HG03460 (cell line): ENCODE measurements around the gene RPUSD3.
"Not testable (repeated sequence)": the region's sequence is repeated elsewhere in the genome, so short reads cannot be mapped to it uniquely, and the experiment has no call there.

ENCODE experiments used
- ATAC-seq: cut with Tn5 transposase; IDR thresholded peaks from one replicate; pipeline ENCODE4 v1.9.1; 2021; ENCODE audit not compliant: unreplicated experiment

RPUSD3 gene

DNA sequence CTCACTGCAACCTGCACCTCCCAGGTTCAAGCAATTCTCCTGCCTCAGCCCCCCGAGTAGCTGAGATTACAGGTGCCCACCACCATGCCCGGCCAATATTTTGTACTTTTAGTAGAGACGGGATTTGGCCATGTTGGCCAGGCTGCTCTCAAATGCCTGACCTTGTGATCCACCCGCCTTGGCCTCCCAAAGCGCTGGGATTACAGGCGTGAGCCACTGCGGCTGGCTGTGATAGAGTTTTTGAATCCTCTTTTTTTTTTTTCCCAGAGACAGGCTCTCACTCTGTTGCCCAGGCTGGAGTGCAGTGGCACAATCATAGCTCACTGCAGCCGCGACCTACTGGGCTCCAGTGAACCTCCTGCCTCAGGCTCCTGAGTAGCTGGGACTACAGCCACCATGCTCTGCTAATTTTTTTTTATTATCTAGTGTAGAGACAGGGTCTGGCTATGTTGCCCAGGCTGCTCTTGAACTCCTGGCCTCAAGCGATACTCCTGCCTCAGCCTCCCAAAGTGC, 21.4 kb upstream of the RPUSD3 start:
- not testable (repeated sequence) for ATAC-seq

DNA sequence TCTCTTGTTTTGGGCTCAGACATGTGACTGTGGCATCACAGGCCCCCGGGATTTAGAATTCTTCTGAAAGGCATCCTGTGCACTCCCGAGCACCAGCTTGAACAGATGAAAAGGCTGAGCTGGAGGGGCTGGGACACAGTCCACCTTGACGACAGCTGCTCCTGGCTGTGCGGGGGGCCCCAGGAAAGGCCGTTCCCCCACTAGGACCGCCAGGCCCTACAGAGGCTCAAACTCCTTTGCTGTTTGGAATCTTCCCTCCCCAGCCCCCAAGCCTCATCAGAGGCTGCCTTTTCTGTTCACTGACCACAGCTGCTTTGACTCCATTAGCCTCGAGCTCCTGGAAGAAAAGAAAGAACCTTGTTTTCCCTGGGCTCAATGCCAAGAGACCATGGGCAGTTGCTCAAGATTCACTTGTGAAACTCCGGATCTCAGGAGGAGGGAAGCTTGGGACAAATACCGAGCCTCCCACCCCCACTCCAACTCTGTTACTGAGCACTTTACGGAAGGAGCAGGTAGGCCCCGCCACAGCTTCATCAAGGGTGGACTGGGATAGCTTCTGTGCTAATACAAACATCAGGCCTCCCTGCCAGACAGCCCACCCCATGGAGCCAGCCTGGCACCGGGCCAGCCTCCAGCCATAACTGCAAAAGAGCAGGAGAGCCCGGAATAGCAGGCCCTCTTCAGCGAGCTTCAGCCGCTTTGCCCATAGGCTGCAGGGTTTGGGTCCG, 20.6 kb upstream of the RPUSD3 start:
- ATAC-seq, result no peak

DNA sequence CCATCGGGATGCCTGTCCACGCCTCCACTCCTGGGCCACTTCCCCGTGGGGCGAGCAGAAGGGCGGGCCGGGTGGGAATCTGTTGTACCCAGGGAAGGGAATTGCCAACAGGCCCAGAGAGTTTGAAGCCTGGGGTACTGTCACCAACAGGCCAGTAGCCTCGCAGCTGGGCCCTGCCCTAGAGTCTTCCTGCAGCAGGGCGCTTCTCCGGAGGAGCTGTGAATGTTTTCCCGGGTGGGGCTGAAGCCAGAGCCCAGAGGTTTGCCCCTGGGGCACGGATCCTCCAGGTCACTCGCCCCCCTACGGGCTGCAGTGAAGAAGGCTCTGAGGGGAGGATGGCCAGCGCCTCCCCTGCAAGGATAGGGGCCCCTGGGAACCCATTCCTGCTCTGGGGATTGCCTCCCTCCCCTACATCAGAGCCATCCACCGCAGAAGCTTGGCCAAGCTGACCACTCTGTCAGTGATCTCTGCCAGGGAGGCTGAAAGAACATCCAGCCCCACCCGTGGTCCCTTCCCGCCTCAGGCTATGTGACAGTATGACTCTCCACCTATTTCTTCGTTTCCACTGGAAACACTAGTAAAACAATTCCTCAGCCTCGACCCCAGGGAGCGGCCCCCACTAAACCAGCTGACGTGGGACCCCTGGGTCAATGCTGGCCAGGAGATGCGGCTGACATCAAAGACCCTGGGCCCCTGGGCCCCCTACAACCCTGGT, 19.4 kb upstream of the RPUSD3 start:
- ATAC-seq, result no peak

DNA sequence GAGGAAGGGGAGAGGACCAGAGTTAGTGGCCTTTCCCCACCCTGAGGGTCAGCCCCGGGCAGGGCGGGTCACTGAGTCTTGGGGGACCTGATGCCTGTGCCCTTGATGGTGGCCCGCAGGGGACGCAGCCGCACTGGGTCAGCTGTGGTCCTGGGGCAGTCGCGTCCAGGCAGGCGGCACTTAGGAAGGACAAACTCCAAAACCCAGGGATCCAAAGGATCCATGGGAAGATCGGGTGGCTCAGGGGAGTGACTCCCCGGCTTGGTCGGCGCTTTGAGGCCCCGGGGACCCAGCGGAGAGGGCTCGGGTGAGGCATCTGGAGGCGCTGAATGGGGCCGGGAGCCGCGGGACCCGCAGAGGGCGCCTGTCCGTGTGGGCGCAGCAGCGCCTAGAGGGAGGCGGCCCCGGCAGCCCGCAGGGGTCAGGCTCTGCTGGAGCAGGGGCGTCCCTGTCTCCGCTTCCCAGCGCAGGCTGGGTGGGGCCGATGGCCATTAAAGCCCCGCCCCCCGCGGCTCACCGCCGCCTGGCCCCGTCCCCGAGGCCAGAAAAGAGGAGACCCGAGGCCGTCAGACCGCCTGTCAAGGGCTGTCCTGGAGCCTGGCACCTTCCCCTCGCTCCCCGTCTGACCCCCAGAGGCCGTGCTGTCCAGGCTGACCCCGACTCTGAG, 18.7 kb upstream of the RPUSD3 start:
- no peak for ATAC-seq

DNA sequence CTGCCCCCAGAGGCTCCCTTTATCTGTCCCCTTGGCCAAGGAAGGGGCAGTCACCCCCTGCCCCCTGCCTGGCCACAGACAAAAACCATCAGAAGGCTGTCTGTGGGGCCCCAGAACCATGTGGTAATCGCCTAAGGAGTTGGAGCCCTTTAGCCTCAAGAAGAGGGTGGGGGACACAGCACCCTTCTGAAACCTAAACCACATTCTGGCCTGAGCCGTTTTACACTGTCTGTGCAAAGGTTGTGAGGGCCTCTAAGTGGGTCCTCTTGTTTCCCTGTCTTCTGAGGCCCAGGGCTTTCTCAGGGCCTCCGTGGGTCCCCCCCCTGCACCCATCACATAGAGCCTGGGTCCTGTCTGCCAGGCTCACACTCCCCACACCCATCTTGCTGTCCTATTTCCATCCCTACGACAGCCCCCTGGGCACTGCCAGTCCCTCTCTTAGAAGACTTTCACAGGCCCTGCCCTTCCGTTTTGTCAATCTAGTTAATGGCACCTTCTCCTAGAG, 17.9 kb upstream of the RPUSD3 start:
- ATAC-seq, result no peak

DNA sequence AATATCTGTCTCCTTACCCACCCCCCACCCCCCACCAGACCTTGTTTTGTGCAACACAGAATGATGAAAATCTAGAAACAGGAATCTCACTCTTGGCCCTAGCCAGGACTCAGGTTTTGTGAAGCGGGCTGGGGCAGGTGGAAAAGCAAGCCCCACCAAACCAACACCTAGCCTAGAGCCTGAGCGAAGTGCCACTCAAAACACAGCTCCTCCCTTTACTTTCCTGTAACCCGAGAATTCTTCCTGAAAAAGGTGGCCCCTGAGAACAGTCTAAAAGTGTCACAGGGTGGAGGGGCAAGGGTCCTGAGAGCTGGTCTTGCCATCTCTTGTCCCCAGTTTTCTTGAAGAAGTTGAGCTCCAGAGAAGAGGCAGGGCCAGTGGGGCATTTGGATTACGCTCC, 17.4 kb upstream of the RPUSD3 start:
- ATAC-seq, result no peak

DNA sequence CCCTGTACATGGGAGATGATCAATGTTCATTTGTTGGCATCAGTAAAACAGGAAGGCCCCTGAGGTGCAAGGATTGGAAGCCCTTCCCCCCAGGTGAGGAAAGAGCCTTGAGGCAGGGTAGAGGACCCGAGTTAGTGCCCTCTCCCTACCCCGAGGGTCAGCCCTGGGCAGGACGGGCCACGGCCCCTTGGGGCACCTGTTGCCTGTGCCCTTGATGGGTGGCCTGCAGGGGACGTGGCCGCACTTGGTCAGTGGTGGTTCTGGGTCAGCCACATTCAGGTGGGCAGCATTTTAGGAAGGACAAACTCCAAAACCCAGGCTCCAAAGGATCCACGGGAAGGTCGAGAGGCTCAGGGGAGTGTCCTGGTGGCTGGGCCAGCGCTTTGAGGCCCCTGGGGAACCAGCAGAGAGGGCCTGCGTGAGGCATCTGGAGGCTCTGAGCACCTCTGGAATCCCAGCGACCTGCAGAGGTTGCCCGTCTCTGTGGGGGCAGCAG, 15.8 kb upstream of the RPUSD3 start:
- ATAC-seq, result no peak

DNA sequence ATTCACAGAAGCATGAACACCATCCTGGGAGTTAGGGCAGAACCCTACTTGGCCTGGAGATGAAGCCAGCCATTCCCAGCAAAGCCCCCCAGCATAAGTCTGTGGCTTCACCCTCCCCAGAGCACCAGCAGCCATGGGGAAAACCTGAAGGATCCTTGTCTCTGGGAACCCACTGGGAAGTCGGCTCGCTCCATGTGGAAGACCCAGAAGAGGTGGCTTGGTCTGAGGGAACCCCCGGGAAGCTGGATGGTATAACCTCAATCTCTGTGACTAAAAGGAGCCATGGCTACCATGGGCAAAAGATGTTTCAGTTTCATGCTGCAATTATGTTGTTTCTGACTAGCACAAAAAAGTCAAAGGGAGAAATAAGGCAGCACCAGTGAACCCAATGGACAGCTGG, 11.8 kb upstream of the RPUSD3 start:
- no peak for ATAC-seq

DNA sequence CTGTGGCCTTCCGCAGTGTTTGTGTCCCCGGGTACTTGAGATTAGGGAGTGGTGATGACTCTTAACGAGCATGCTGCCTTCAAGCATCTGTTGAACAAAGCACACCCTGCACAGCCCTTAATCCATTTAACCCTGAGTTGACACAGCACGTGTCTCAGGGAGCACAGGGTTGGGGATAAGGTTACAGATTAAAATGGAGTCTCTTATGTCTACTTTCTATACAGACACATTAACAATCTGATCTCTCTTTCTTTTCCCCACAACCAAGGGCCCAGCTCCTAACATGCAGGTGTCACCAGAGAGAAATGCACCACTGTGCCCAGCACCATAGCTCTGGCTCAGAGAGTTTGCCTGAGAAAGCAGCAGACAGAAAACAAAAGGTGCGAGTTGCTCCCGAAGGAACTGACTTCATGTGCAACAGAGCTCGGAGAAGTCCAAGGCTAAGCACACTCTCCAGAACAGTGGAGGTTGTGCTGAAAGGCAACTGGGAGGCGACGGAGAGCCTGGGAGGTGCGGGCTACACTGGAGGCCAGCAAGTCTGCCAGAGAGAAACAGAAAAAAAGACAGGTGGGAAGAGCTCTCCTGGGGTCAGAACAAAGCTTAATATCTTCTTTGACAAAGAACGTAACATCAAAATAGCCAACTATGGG, 10.6 kb upstream of the RPUSD3 start:
- ATAC-seq, result not testable (repeated sequence)

DNA sequence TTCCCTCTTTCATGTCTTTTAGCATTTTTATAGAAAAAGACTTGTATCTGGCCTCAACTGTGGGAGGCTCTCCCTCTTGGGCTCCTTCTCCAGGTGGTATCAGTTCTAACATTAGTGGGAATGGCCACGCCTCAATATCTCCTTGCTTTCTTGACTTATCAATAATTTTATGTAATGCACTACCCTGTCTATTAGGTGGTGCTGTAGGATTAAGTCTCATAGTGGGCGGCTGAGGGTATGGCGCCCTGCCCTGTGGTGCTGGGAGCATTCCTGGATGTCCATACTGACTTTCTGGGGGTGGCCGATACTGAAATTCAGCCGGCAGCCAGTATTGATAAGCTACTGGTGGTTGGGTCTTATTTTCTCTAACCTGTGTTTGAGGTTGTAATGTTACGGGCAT, 8.7 kb upstream of the RPUSD3 start:
- ATAC-seq, result no peak

DNA sequence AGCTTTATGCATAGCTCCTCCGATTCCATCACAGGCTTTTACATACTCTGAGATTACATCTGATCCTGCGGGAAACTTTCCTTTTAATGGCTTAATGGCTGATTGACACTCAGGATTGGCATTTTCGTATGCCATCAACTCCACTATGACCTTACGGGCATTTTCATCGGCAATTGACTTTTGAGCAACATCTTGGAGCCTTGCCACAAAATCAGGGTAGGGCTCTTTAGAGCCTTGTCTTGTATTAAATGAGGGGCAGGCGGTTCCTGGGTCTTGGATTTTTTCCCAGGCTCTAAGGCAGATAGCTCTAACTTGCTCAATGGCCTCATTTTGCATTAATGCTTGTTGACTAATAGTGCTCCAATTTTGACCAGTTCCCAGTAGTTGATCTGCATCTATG, 8.1 kb upstream of the RPUSD3 start:
- not testable (repeated sequence) for ATAC-seq

DNA sequence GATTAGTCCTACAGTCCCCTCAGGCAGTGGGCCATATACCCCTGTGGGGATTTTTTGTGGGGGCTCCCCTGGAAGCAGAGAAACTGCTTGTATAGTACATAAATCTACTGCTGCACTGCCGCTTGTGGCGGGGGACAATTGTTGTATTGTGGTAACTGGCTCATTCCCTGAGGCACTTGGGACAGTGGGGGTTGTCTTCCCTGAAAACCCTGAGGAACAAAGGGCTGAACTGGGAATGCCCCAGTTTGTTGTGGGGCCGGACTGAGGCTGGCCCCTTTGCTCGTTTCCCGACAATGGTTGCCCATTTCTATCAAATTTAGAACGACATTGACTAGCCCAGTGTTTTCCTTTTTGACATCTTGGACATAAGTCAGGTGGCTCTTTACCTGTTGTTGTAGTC, 7.6 kb upstream of the RPUSD3 start:
- not testable (repeated sequence) for ATAC-seq

DNA sequence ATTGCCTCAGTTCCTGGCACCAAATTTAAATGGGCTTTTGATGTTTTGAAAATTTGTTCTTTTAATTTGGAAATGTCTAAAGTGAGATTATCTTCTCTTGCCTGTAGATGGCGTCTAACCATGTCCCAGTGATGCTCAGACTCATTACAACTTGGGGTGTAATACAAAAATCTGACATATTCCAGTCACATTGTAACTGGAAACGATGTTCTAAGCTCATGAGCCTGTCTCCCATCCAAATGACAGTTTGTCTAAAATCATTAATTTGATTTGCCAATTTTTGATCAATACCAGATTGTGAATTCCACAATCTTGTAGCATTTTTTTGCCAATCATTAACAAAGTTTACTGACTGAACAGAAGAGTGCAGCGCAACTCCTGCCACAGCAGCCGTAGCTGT, 5.1 kb upstream of the RPUSD3 start:
- ATAC-seq, result not testable (repeated sequence)

DNA sequence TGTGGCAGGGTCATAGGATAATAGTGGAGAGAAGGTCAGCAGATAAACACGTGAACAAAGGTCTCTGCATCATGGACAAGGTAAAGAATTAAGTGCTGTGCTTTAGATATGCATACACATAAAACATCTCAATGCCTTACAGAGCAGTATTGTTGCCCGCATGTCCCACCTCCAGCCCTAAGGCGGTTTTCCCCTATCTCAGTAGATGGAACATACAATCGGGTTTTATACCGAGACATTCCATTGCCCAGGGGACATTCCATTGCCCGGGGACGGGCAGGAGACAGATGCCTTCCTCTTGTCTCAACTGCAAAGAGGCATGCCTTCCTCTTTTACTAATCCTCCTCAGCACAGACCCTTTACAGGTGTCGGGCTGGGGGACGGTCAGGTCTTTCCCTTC, 4.1 kb upstream of the RPUSD3 start:
- not testable (repeated sequence) for ATAC-seq

DNA sequence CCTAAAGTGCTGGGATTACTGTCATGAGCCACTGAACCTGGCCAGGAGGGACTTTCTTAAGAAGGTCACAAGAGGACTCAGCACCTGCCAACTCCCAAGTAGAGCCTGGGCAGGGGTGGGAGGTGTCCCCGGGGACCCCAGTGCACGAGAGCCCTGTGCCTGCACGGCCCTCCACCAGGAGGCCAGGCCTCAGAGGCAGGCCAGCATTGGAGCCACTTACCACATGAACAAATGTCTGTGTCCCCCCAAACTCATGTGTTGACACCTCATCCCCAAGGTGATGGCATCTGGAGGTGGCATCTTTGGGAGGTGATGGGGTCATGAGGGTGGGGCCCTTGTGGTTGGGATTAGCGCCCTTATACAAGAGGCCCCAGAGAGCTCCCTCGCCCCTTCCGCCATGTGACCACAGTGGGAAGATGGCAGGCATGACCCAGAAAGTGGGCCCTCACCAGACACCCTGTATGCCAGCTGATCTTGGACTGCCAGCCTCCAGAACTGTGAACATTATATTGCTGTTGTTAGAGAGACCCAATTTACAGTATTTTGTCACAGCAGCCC, 3.2 kb upstream of the RPUSD3 start:
- ATAC-seq, result no peak

DNA sequence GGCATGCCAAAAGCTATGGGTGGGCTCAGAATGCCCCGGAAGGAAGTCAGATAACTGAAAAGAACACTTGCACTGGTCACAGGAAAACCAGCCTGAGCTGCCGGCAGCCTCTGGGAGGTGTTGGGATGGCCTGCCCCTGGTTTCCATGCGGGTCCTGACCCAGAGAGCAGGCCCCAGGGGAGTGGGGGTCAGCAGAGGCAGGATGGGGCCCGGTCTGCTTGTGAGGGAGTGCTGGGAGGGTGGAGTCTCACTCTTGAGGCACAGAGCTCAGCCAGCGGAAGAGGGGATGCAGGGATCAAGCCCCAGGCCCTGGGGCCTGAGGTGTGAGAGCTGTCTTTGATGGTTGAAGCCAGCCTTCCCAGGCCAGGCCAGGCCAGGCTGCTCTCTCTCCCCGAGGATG, 2.4 kb upstream of the RPUSD3 start:
- ATAC-seq, result no peak

DNA sequence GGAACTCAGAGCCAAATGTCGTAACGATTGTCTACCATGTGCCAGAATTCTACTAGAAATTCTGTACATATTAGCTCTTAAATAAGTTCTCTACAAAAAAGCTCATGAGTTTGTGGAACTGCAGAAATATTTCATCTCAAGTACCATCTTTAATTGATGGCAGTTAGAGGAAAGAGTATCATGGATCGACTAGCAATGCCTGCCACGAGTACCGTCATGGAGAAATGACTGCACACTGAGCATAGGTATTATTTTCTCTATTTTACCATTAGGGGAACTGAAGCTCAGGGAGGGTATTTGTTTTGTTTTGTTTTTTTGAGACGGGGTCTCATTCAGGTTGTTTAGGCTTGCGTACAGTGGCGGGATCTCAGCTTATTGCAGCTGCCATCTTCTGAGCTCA, 2.8 kb downstream of the RPUSD3 start:
- no peak for ATAC-seq

DNA sequence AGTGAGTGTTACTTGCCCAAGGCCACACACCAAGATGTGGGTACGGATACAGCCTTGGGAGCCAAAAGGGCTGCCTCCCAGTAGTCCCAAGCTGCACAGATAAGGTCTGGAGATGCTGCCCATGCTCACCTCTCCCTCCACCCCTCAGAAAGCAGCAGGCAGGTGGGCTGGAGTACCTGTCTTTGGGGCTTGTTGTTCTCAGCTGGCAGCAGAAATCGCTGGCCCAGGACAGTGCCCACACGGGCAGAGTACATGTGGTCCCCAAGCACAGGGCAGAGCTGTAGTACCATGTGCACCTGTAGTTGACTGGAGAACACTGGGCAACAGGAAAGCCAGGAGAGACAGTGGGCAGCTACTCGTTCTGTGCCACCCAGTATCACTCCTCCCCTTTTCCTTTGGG, 5.0 kb downstream of the RPUSD3 start:
- no peak for ATAC-seq

DNA sequence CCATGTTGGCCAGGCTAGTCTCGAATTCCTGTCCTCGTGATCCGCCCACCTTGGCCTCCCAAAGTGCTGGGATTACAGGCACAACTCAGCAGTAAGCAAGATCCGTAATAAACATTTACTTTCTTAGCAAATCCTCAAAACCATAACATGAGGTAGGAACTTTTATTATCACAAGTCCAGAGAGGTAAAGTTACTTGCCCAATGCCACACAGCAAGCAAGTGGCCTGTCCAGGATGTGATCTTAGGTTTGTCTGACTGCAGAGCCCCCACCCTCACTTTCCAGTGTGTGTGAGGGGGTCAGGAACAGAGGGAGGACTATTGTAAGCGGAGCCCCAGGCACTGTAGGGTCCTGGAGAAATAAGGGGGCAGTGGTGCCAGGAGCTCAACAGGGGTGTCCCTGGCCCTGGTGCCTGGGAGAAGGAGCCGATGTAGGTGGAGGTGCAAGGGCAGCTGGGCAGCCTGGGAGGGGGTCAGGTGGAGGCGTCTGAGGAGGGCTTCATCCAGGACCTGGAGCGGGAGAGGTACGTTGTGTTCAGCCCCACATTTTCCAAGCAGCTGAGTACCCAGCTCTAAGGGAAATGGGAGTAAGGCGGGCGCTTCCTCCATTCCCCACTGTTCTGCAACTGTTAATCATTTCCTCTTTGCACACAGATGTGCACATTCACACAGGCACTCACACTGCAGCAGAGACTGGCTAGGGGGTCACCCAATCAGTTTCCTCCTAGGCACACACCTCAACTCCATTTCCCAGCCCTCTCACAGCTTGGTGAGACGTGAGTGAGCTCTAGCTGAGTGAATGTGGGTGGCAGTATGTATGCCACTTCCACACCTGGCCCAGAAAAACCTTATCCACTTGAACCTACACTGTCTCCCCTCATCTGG, 5.9 kb downstream of the RPUSD3 start:
- ATAC-seq, result no peak
